GM12878 (cell line): ENCODE measurements around the gene SORBS1. TPM values are rescaled to one million over a fixed set of nuclear protein-coding genes. Genes with fewer than 3 reads are reported as not detected.

ENCODE experiments used
- CEBPB ChIP-seq, 2 experiments: fragments of 150-350 bp in 1 of 2; IDR thresholded peaks; 2 replicates each; pipeline ENCODE4 v1.6.1; 2012 to 2014; ENCODE audit warnings: low read depth in 2 of 2, low read length in 2 of 2, borderline replicate concordance in 1 of 2, inconsistent platforms in 1 of 2
- LARP7 ChIP-seq: fragments of 450-650 bp; IDR thresholded peaks from 2 replicates; pipeline ENCODE4 v1.6.1; 2017; ENCODE audit warnings: mild to moderate bottlenecking
- MEF2A ChIP-seq: IDR thresholded peaks from 2 replicates; pipeline ENCODE4 v1.6.1; 2011; ENCODE audit warnings: low read depth, mild to moderate bottlenecking, low read length, moderate library complexity; ENCODE audit not compliant: insufficient read depth
- MEF2B ChIP-seq: fragments of 450-650 bp; IDR thresholded peaks from 2 replicates; pipeline ENCODE4 v1.6.1; 2018; ENCODE audit warnings: mild to moderate bottlenecking, moderate library complexity; ENCODE audit not compliant: partially characterized antibody, poor library complexity, severe bottlenecking
- NR2C2 ChIP-seq: IDR thresholded peaks from 2 replicates; pipeline ENCODE4 v1.6.1; 2011; ENCODE audit warnings: borderline replicate concordance, low read depth; ENCODE audit not compliant: control insufficient read depth, insufficient read length
- YY1 ChIP-seq: IDR thresholded peaks from 2 replicates; pipeline ENCODE4 v1.6.1; 2011; ENCODE audit warnings: low read depth, mild to moderate bottlenecking, low read length
- ZBTB11 ChIP-seq: fragments of 450-650 bp; formaldehyde crosslinking; IDR thresholded peaks from 2 replicates; pipeline ENCODE4 v1.5.0; 2022; ENCODE audit warnings: mild to moderate bottlenecking, missing genetic modification characterization
- polyA plus RNA-seq, 11 experiments: library from polyadenylated mRNA; depleted of rRNA in 4 of 11; unstranded in 6 of 11; stranded (reverse) in 5 of 11; fragments of >200 nt; fragmentation: Nextera tagmentation in 4 of 11; fragmentation: Illumina TruSeq in 1 of 11; extraction: Ambion mirVana in 4 of 11; extraction: Trizol in 1 of 11; gene quantifications; 1 replicate in 1 of 11; 2 replicates in 10 of 11; pipeline versions ENCODE4 v1.2.1 to v1.2.3, GENCODE V29; 2011 to 2016; ENCODE audit warnings: inconsistent platforms in 2 of 11, missing spikeins in 2 of 11, low read depth in 1 of 11
- total RNA-seq, 4 experiments: library from RNA; depleted of rRNA in 3 of 4; stranded (reverse); fragments of >200 nt in 3 of 4; fragmentation: Illumina TruSeq in 1 of 4; extraction: Trizol in 1 of 4; gene quantifications; 2 replicates each; pipeline versions ENCODE4 v1.2.1 to v1.2.3, GENCODE V29; 2013 to 2021
- TF ChIP-seq, protein P1 (sequence below): IDR thresholded peaks from 2 replicates; pipeline ENCODE4 v1.6.1; 2011; ENCODE audit warnings: low read depth, low read length, improper control_type of control experiment, borderline replicate concordance

SORBS1 gene
- total and polyA plus RNA-seq, 10 of the 15 experiments (the other 5 are each of a cell fraction or from before 2014, with no cell fraction given): 0.13 to 0.75 (median 0.39) TPM

DNA sequence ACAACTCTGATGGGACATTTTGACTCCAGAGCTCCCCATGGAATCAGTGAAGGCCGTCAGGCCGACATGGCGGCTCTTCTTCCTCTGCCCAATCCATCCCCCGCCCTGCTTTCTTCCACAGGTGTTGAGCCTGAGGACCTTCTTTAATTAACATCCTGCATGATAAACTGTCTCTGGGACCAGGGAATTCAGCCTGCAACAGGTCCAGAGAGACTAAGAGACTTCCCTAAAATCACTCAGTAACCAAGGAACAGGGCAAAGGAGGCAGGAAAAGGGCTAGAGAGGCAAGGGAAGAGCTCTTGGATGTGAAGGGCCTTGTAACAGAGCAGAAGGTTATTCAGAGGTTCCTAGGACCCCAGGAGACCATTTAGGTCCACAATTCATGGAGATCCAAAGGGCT is 264.4 kb downstream of the SORBS1 start (continued):
- no peak for TF ChIP-seq ZBTB11 (CRISPR knock-in tag)
- TF ChIP-seq LARP7: no peak
- no peak for TF ChIP-seq YY1
- TF ChIP-seq MEF2B: no peak
- no peak for TF ChIP-seq MEF2A
- TF ChIP-seq, protein P1, sequence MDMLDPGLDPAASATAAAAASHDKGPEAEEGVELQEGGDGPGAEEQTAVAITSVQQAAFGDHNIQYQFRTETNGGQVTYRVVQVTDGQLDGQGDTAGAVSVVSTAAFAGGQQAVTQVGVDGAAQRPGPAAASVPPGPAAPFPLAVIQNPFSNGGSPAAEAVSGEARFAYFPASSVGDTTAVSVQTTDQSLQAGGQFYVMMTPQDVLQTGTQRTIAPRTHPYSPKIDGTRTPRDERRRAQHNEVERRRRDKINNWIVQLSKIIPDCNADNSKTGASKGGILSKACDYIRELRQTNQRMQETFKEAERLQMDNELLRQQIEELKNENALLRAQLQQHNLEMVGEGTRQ: no peak
- TF ChIP-seq CEBPB (IDR thresholded peaks at IDR 0.05; ENCODE audit: borderline replicate concordance in 1 of 2, low read depth in 2 of 2, low read length in 2 of 2): no peak
- no peak for TF ChIP-seq NR2C2
- TF ChIP-seq, all 136 proteins: peak for 0
